Smooth muscle cell (in vitro differentiated cells): ENCODE results near the gene ATG4D. TPM values are rescaled to one million over a fixed set of nuclear protein-coding genes. Genes with fewer than 3 reads are reported as not detected.
"Not testable (repeated sequence)": the region's sequence is repeated elsewhere in the genome, so short reads cannot be mapped to it uniquely, and the experiment has no call there.

ENCODE experiments used
- DNase-seq: peaks from one replicate; lab custom pipeline; 2025; ENCODE audit not compliant: unreplicated experiment; lab: John Stamatoyannopoulos, UW
- H2AFZ ChIP-seq: fragments of 200-600 bp; sonication (generic); 2 replicates; pipeline ENCODE4 v1.6.0; 2016; ENCODE audit warnings: antibody characterized with exemption, low read depth, mild to moderate bottlenecking
- H3F3A ChIP-seq: fragments of 200-600 bp; sonication (generic); 2 replicates; pipeline ENCODE4 v1.6.0; 2017; ENCODE audit warnings: antibody characterized with exemption, low read depth
- H3K27ac ChIP-seq: fragments of 200-600 bp; sonication (generic); 2 replicates; pipeline ENCODE4 v1.5.1; 2016; ENCODE audit warnings: low read depth, mild to moderate bottlenecking
- H3K27me3 ChIP-seq: fragments of 200-600 bp; sonication (generic); 2 replicates; pipeline ENCODE4 v1.6.1; 2016; ENCODE audit warnings: low read depth, mild to moderate bottlenecking
- H3K36me3 ChIP-seq: fragments of 200-600 bp; sonication (generic); 2 replicates; pipeline ENCODE4 v1.5.1; 2016; ENCODE audit warnings: low read depth
- H3K4me1 ChIP-seq: fragments of 200-600 bp; sonication (generic); 2 replicates; pipeline ENCODE4 v1.5.1; 2016; ENCODE audit warnings: low read depth
- H3K4me2 ChIP-seq: fragments of 200-600 bp; sonication (generic); 2 replicates; pipeline ENCODE4 v1.6.0; 2016; ENCODE audit warnings: mild to moderate bottlenecking
- H3K4me3 ChIP-seq: fragments of 200-600 bp; sonication (generic); 2 replicates; pipeline ENCODE4 v1.5.1; 2016; ENCODE audit warnings: mild to moderate bottlenecking
- H3K79me2 ChIP-seq: fragments of 200-600 bp; sonication (generic); 2 replicates; pipeline ENCODE4 v1.6.0; 2016; ENCODE audit warnings: low read depth, mild to moderate bottlenecking
- H3K9ac ChIP-seq: fragments of 200-600 bp; sonication (generic); 2 replicates; pipeline ENCODE4 v1.6.0; 2016; ENCODE audit warnings: low read depth
- H3K9me3 ChIP-seq: fragments of 200-600 bp; sonication (generic); replicated peaks from 2 replicates; pipeline ENCODE4 v1.5.1; 2016; ENCODE audit warnings: low read depth
- H4K20me1 ChIP-seq: fragments of 200-600 bp; sonication (generic); 2 replicates; pipeline ENCODE4 v1.6.0; 2016; ENCODE audit warnings: low read depth
- CTCF ChIP-seq: fragments of 200-600 bp; sonication (generic); IDR thresholded peaks from 2 replicates; pipeline ENCODE4 v1.5.1; 2017; ENCODE audit warnings: borderline replicate concordance, mild to moderate bottlenecking, antibody characterized with exemption; ENCODE audit not compliant: insufficient read depth, poor library complexity, severe bottlenecking
- WGBS: methylation state at CpG from one replicate; pipeline ENCODE4 v1.1.7; 2016; ENCODE audit warnings: low lambda C conversion rate; 5-methylcytosine and 5-hydroxymethylcytosine counted together
- polyA plus RNA-seq: library from polyadenylated mRNA; unstranded; fragments of >200 nt; fragmentation: Nextera tagmentation; extraction: Ambion mirVana; gene quantifications from 2 replicates; pipeline ENCODE4 v1.2.1, GENCODE V29; 2016
- total RNA-seq: library from RNA; depleted of rRNA; stranded (reverse); fragments of >200 nt; gene quantifications from 2 replicates; pipeline ENCODE4 v1.2.3, GENCODE V29; 2014

The ATG4D gene
- total and polyA plus RNA-seq, 2 experiments from 2014 or later: 12.9 to 19.0 TPM

GRCh38 chr19:10523135-10523636 is 20.5 kb upstream of the ATG4D start:
- WGBS: 95% methylated on average over 3 of the region's 3 CpGs
- Histone ChIP-seq H3K9me3 (no peaks in the 10 kb centered on the region), H3K79me2 (no peaks in the 10 kb centered on the region), H3K4me3 (no peak overlapping the region), H3K36me3 (no peaks in the 10 kb centered on the region), H3K9ac (no peak overlapping the region), H2AFZ (no peak overlapping the region), H3F3A (no peaks in the 10 kb centered on the region), H3K27me3 (no peaks in the 10 kb centered on the region), H3K27ac (no peak overlapping the region), H3K4me1 (peaks cover 5% of the 10 kb centered on the region), H3K4me2 (no peak overlapping the region), H4K20me1 (no peaks in the 10 kb centered on the region)
- no peak for TF ChIP-seq CTCF
- no peak for DNase-seq

GRCh38 chr19:10525636-10526035 is 18.1 kb upstream of the ATG4D start:
- H3K9me3 ChIP-seq: no peaks in the 10 kb centered on the region
- H3K4me3 ChIP-seq: no peak overlapping the region
- H3K9ac ChIP-seq: no peak overlapping the region
- 94% methylated on average over 7 of the region's 7 CpGs for WGBS
- H3K27ac ChIP-seq: no peak overlapping the region
- H4K20me1 ChIP-seq: no peaks in the 10 kb centered on the region
- no peak overlapping the region for H3K4me2 ChIP-seq
- no peak for TF ChIP-seq CTCF
- H3K36me3 ChIP-seq: no peaks in the 10 kb centered on the region
- no peaks in the 10 kb centered on the region for H3K79me2 ChIP-seq
- H3K4me1 ChIP-seq: no peaks in the 10 kb centered on the region
- no peaks in the 10 kb centered on the region for H3F3A ChIP-seq
- H3K27me3 ChIP-seq: no peaks in the 10 kb centered on the region
- no peak overlapping the region for H2AFZ ChIP-seq
- DNase-seq: no peak

- not testable (repeated sequence) for H4K20me1 ChIP-seq, DNase-seq, H3F3A ChIP-seq, H3K9ac ChIP-seq, H3K27me3 ChIP-seq, H3K9me3 ChIP-seq, H2AFZ ChIP-seq, H3K79me2 ChIP-seq, H3K4me1 ChIP-seq, H3K27ac ChIP-seq, H3K36me3 ChIP-seq, H3K4me2 ChIP-seq, H3K4me3 ChIP-seq
- WGBS: 94% methylated on average over 8 of the region's 8 CpGs
These were observed 16.8 kb upstream of the ATG4D start for GRCh38 chr19:10526887-10527286.

- Histone ChIP-seq H3K9me3 (no peaks in the 10 kb centered on the region), H3K36me3 (no peaks in the 10 kb centered on the region), H3K27ac (no peak overlapping the region), H3K27me3 (no peaks in the 10 kb centered on the region), H4K20me1 (no peaks in the 10 kb centered on the region), H3K9ac (no peak overlapping the region), H3K4me1 (no peaks in the 10 kb centered on the region), H3K4me3 (no peak overlapping the region), H3K4me2 (no peak overlapping the region), H3F3A (no peaks in the 10 kb centered on the region), H2AFZ (no peak overlapping the region), H3K79me2 (no peaks in the 10 kb centered on the region)
- no peak for DNase-seq
- no peak for TF ChIP-seq CTCF
- 90% methylated on average over 1 of the region's 1 CpG for WGBS
These were observed 11.2 kb upstream of the ATG4D start for GRCh38 chr19:10532457-10532856.
